GM12878 (cell line): Measurements from ENCODE around the gene RBMS3. TPM values are rescaled to one million over a fixed set of nuclear protein-coding genes. Genes with fewer than 3 reads are reported as not detected.

Source experiments
- ATAC-seq: fragments of 200-7000 bp; cut with Tn5 transposase; 3 replicates; pipeline ENCODE4 v1.9.1; 2020; ENCODE audit warnings: mild to moderate bottlenecking, moderate library complexity
- BruUV-seq: library from RNA; stranded (reverse); fragments of 400-500 nt; replicated peaks from 2 replicates; lab custom pipeline; 2021; lab: Mats Ljungman, UMichigan
- CTCF ChIA-PET: fragments of 300-600 bp; sonication (Branson Sonifier 250); formaldehyde crosslinking; extraction: SDS; loops from one replicate; lab custom pipeline; 2021; ENCODE audit warnings: inconsistent platforms; lab: Yijun Ruan, JAX
- POLR2A ChIA-PET: fragments of 350-600 bp; formaldehyde crosslinking; extraction: SDS; loops from one replicate; lab custom pipeline; 2021; ENCODE audit warnings: inconsistent platforms; lab: Charles Lee
- RAD21 ChIA-PET: fragments of 300-600 bp; sonication (Branson Sonifier 250); formaldehyde crosslinking; loops from one replicate; lab custom pipeline; 2023; ENCODE audit warnings: antibody characterized with exemption; ENCODE audit not compliant: unreplicated experiment; lab: Charles Lee
- SMC1A ChIA-PET: fragments of 300-600 bp; sonication (Branson Sonifier 250); formaldehyde crosslinking; loops from one replicate; lab custom pipeline; 2023; ENCODE audit not compliant: unreplicated experiment, uncharacterized antibody; lab: Charles Lee
- DNase-seq: peaks from one replicate; pipeline ENCODE4 v3.0.0-alpha.2; 2011; ENCODE audit warnings: low read depth, low spot score
- FAIRE-seq: peaks from 3 replicates; lab custom pipeline; 2011; peaks lifted over from hg19 to GRCh38; lab: Jason Lieb, UNC
- H2AFZ ChIP-seq: 2 replicates; pipeline ENCODE4 v1.6.0; 2011; ENCODE audit warnings: low read depth, low read length, control low read depth; ENCODE audit not compliant: control insufficient read depth
- H3K27ac ChIP-seq: 2 replicates; pipeline ENCODE4 v1.5.1; 2011; ENCODE audit warnings: control low read depth; ENCODE audit not compliant: control insufficient read depth, insufficient read depth
- H3K27me3 ChIP-seq, 2 experiments: replicated peaks in 1 of 2; 2 replicates each; pipeline versions ENCODE4 v1.6.0 to v1.6.1; 2011; ENCODE audit warnings: low read length in 1 of 2; ENCODE audit not compliant: control insufficient read depth in 2 of 2, insufficient read depth in 2 of 2
- H3K36me3 ChIP-seq, 2 experiments: 2 replicates each; pipeline ENCODE4 v1.5.1; 2011; ENCODE audit warnings: low read length in 1 of 2; ENCODE audit not compliant: control insufficient read depth in 2 of 2, insufficient read depth in 2 of 2
- H3K4me1 ChIP-seq: 2 replicates; pipeline ENCODE4 v1.6.1; 2011; ENCODE audit warnings: mild to moderate bottlenecking, low read length, moderate library complexity, mixed read lengths; ENCODE audit not compliant: control insufficient read depth, insufficient read depth
- H3K4me2 ChIP-seq: 2 replicates; pipeline ENCODE4 v1.6.0; 2011; ENCODE audit warnings: control low read depth; ENCODE audit not compliant: control insufficient read depth, insufficient read depth
- H3K4me3 ChIP-seq: fragments of 200-600 bp; sonication (generic); 2 replicates; pipeline ENCODE4 v1.5.1; 2016
- H3K79me2 ChIP-seq: 2 replicates; pipeline ENCODE4 v1.6.0; 2011; ENCODE audit warnings: low read length; ENCODE audit not compliant: control insufficient read depth, insufficient read depth
- H3K9ac ChIP-seq: 2 replicates; pipeline ENCODE4 v1.8.0; 2011; ENCODE audit warnings: low read length, control low read depth, mixed read lengths; ENCODE audit not compliant: control insufficient read depth, insufficient read depth
- H3K9me3 ChIP-seq: replicated peaks from 3 replicates; pipeline ENCODE4 v1.5.1; 2011; ENCODE audit warnings: mild to moderate bottlenecking, low read length; ENCODE audit not compliant: control insufficient read depth, insufficient read depth
- H4K20me1 ChIP-seq: 2 replicates; pipeline ENCODE4 v1.6.0; 2011; ENCODE audit not compliant: control insufficient read depth, insufficient read depth
- CREB1 ChIP-seq: IDR thresholded peaks from 2 replicates; pipeline ENCODE4 v1.6.1; 2012; ENCODE audit warnings: low read depth, mild to moderate bottlenecking, inconsistent platforms
- EED ChIP-seq: sonication (generic); IDR thresholded peaks from 2 replicates; pipeline ENCODE4 v1.6.1; 2016; ENCODE audit warnings: antibody characterized with exemption, low read depth
- HDAC6 ChIP-seq: fragments of 200-600 bp; sonication (generic); IDR thresholded peaks from one replicate; pipeline ENCODE4 v1.8.0; 2017; ENCODE audit warnings: antibody characterized with exemption; ENCODE audit not compliant: unreplicated experiment
- HSF1 ChIP-seq: fragments of 150-350 bp; IDR thresholded peaks from 2 replicates; pipeline ENCODE4 v1.6.1; 2014; ENCODE audit warnings: mild to moderate bottlenecking, low read depth, low read length
- JUND ChIP-seq: IDR thresholded peaks from 2 replicates; pipeline ENCODE4 v1.6.1; 2012; ENCODE audit warnings: low read depth, mild to moderate bottlenecking, low read length, improper control_type of control experiment, moderate library complexity
- POLR2AphosphoS2 ChIP-seq: IDR thresholded peaks from 2 replicates; pipeline ENCODE4 v1.6.1; 2011; ENCODE audit warnings: low read depth, mild to moderate bottlenecking, low read length, improper control_type of control experiment, moderate library complexity
- RAD21 ChIP-seq: IDR thresholded peaks from 2 replicates; pipeline ENCODE4 v1.6.1; 2011; ENCODE audit warnings: mild to moderate bottlenecking, low read depth, low read length, moderate library complexity; ENCODE audit not compliant: insufficient read depth
- RAD51 ChIP-seq: fragments of 450-650 bp; IDR thresholded peaks from 2 replicates; pipeline ENCODE4 v1.6.1; 2016; ENCODE audit warnings: moderate library complexity, mild to moderate bottlenecking, inconsistent platforms
- RBBP5 ChIP-seq: fragments of 200-600 bp; sonication (generic); conservative IDR thresholded peaks from 2 replicates; pipeline ENCODE4 v1.6.1; 2016
- RELA ChIP-seq: fragments of 450-650 bp; IDR thresholded peaks from 2 replicates; pipeline ENCODE4 v1.8.0; 2014; ENCODE audit warnings: borderline replicate concordance; ENCODE audit not compliant: partially characterized antibody
- SIX5 ChIP-seq: IDR thresholded peaks from 2 replicates; pipeline ENCODE4 v1.6.1; 2011; ENCODE audit warnings: mild to moderate bottlenecking, low read depth, low read length, moderate library complexity; ENCODE audit not compliant: severe bottlenecking
- SKIL ChIP-seq: fragments of 450-650 bp; IDR thresholded peaks from 2 replicates; pipeline ENCODE4 v1.6.1; 2017; ENCODE audit warnings: mild to moderate bottlenecking, low read depth, inconsistent platforms; ENCODE audit not compliant: poor library complexity, severe bottlenecking
- SPI1 ChIP-seq: IDR thresholded peaks from 2 replicates; pipeline ENCODE4 v1.6.1; 2011; ENCODE audit warnings: low read depth, mild to moderate bottlenecking, low read length, moderate library complexity, borderline replicate concordance; ENCODE audit not compliant: insufficient read depth
- SREBF2 ChIP-seq: IDR thresholded peaks from 2 replicates; pipeline ENCODE4 v1.6.1; 2012; ENCODE audit warnings: mild to moderate bottlenecking, low read length
- SRF ChIP-seq, 2 experiments: IDR thresholded peaks; 2 replicates each; pipeline ENCODE4 v1.6.1; 2011; ENCODE audit warnings: low read depth in 2 of 2, low read length in 2 of 2, mild to moderate bottlenecking in 1 of 2, moderate library complexity in 1 of 2
- STAT1 ChIP-seq: fragments of 450-650 bp; conservative IDR thresholded peaks from 2 replicates; pipeline ENCODE4 v1.6.1; 2014; ENCODE audit warnings: antibody characterized with exemption, mild to moderate bottlenecking
- SUZ12 ChIP-seq: fragments of 200-600 bp; sonication (generic); IDR thresholded peaks from one replicate; pipeline ENCODE4 v1.6.1; 2018; ENCODE audit warnings: antibody characterized with exemption, mild to moderate bottlenecking; ENCODE audit not compliant: unreplicated experiment
- WGBS: methylation state at CpG from one replicate; pipeline ENCODE4 v1.1.6; 2016; ENCODE audit warnings: low lambda C conversion rate; ENCODE audit not compliant: insufficient replicate concordance, insufficient coverage; ENCODE audit errors: missing lambda C conversion rate; 5-methylcytosine and 5-hydroxymethylcytosine counted together
- in situ Hi-C: fragments of 300-500 bp; cut with MboI; formaldehyde crosslinking; loops from 9 replicates; pipeline ENCODE4 v1.14.3; 2018; ENCODE audit warnings: mixed read lengths
- intact Hi-C: fragments of 100-400 bp; cut with micrococcal nuclease; formaldehyde crosslinking; loops from one replicate; pipeline ENCODE4 v1.14.2; 2022; ENCODE audit not compliant: unreplicated experiment
- polyA plus RNA-seq, 11 experiments: library from polyadenylated mRNA; depleted of rRNA in 4 of 11; unstranded in 6 of 11; stranded (reverse) in 5 of 11; fragments of >200 nt; fragmentation: Nextera tagmentation in 4 of 11; fragmentation: Illumina TruSeq in 1 of 11; extraction: Ambion mirVana in 4 of 11; extraction: Trizol in 1 of 11; gene quantifications; 1 replicate in 1 of 11; 2 replicates in 10 of 11; pipeline versions ENCODE4 v1.2.1 to v1.2.3, GENCODE V29; 2011 to 2016; ENCODE audit warnings: inconsistent platforms in 2 of 11, missing spikeins in 2 of 11, low read depth in 1 of 11
- total RNA-seq, 4 experiments: library from RNA; depleted of rRNA in 3 of 4; stranded (reverse); fragments of >200 nt in 3 of 4; fragmentation: Illumina TruSeq in 1 of 4; extraction: Trizol in 1 of 4; gene quantifications; 2 replicates each; pipeline versions ENCODE4 v1.2.1 to v1.2.3, GENCODE V29; 2013 to 2021
- TF ChIP-seq, protein P1 (sequence below): fragments of 450-650 bp; IDR thresholded peaks from 2 replicates; pipeline ENCODE4 v1.6.1; 2017; ENCODE audit warnings: low read depth, mild to moderate bottlenecking, moderate library complexity
- TF ChIP-seq, protein P2 (sequence below): IDR thresholded peaks from 2 replicates; pipeline ENCODE4 v1.6.1; 2011; ENCODE audit warnings: borderline replicate concordance, low read depth, mild to moderate bottlenecking, moderate library complexity, low read length; ENCODE audit not compliant: insufficient read depth, poor library complexity, severe bottlenecking

Gene RBMS3
- total and polyA plus RNA-seq, 10 of the 15 experiments (the other 5 are each of a cell fraction or from before 2014, with no cell fraction given): 0.79 to 4.7 (median 3.1) TPM

DNA sequence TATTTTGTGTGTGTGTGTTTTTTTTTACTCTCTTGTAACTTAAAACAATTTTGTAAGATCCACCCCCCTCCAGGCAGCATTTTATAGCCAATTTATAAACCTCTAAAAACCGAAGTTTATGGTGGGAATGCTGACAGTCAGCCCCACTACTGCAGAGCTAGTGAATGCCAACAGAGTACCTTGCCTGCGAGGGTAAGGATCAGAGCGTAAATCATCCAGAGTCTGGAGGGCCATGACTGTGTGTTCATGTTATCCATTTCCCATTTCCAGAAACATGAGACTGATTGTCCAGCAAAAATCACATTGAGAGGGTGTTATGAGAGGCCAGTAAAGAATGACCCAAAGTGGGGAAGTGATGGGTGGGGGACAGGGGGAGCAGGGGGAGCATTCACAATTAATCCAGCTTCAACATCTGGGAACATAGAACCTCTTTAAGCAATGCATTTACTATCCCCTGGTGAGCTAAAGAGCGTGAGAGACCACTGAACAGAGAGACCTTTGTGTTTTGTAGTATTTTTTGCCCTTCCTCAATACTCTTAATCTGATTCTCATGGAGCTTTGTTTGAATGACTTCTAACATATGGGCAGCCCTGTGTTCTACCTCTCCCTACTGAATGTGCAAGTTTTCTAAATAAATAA, 464.5 kb downstream of the RBMS3 start:
- no peaks in the 10 kb centered on the region for H3K9me3 ChIP-seq
- H3K79me2 ChIP-seq: no peaks in the 10 kb centered on the region
- ATAC-seq (no peak), DNase-seq (no peak), FAIRE-seq (no peak)
- ChIA-PET CTCF (no interaction called here), SMC1A (no interaction called here), RAD21 (no interaction called here), POLR2A (no interaction called here)
- no TSS peak for BruUV-seq
- H3K9ac ChIP-seq: no peak overlapping the region
- TF ChIP-seq STAT1: no peak
- no peak for TF ChIP-seq RAD21
- TF ChIP-seq RBBP5: no peak
- TF ChIP-seq SKIL: no peak
- no peak for TF ChIP-seq SREBF2
- TF ChIP-seq HDAC6: no peak
- no peak for TF ChIP-seq RELA
- no peak for TF ChIP-seq POLR2AphosphoS2
- TF ChIP-seq SRF (IDR thresholded peaks at IDR 0.05; ENCODE audit: low read depth in 2 of 2, low read length in 2 of 2): no peak
- no peak for TF ChIP-seq RAD51
- TF ChIP-seq EED: no peak
- no peak for TF ChIP-seq SPI1
- TF ChIP-seq JUND: no peak
- no peak for TF ChIP-seq SUZ12
- TF ChIP-seq SIX5: no peak
- TF ChIP-seq, protein P1, sequence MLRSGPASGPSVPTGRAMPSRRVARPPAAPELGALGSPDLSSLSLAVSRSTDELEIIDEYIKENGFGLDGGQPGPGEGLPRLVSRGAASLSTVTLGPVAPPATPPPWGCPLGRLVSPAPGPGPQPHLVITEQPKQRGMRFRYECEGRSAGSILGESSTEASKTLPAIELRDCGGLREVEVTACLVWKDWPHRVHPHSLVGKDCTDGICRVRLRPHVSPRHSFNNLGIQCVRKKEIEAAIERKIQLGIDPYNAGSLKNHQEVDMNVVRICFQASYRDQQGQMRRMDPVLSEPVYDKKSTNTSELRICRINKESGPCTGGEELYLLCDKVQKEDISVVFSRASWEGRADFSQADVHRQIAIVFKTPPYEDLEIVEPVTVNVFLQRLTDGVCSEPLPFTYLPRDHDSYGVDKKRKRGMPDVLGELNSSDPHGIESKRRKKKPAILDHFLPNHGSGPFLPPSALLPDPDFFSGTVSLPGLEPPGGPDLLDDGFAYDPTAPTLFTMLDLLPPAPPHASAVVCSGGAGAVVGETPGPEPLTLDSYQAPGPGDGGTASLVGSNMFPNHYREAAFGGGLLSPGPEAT: no peak
- TF ChIP-seq CREB1: no peak
- TF ChIP-seq, protein P2, sequence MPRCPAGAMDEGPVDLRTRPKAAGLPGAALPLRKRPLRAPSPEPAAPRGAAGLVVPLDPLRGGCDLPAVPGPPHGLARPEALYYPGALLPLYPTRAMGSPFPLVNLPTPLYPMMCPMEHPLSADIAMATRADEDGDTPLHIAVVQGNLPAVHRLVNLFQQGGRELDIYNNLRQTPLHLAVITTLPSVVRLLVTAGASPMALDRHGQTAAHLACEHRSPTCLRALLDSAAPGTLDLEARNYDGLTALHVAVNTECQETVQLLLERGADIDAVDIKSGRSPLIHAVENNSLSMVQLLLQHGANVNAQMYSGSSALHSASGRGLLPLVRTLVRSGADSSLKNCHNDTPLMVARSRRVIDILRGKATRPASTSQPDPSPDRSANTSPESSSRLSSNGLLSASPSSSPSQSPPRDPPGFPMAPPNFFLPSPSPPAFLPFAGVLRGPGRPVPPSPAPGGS: no peak
- TF ChIP-seq HSF1: no peak
- H3K4me2 ChIP-seq: no peak overlapping the region
- WGBS: 23% methylated on average over 4 of the region's 4 CpGs
- in situ Hi-C loops (no loop called here), intact Hi-C loops (no loop called here)
- no peaks in the 10 kb centered on the region for H3K36me3 ChIP-seq
- H2AFZ ChIP-seq: no peak overlapping the region
- H4K20me1 ChIP-seq: no peaks in the 10 kb centered on the region
- H3K27ac ChIP-seq: no peak overlapping the region
- no peak overlapping the region for H3K4me3 ChIP-seq
- no peaks in the 10 kb centered on the region for H3K4me1 ChIP-seq
- H3K27me3 ChIP-seq: no peaks in the 10 kb centered on the region
